Adrenal gland (tissue), 5 donors: Measurements from ENCODE around the gene WBP11.

Source experiments
- POLR2A ChIP-seq, 2 donors: fragments of 450-650 bp; IDR thresholded peaks; one replicate each; pipeline ENCODE4 v1.6.1; 2017; ENCODE audit warnings: antibody characterized with exemption in 2 of 2, mild to moderate bottlenecking in 2 of 2, moderate library complexity in 1 of 2
- TF ChIP-seq, protein P1 (sequence below), 6 experiments: fragments of 450-650 bp in 4 of 6; fragments of 200-600 bp in 2 of 6; sonication (generic) in 1 of 6; IDR thresholded peaks; 1 replicate in 5 of 6; 2 replicates in 1 of 6; pipeline versions ENCODE4 v1.5.1 to v1.8.0; 2016 to 2021; ENCODE audit warnings: antibody characterized with exemption in 6 of 6, mild to moderate bottlenecking in 2 of 6, moderate library complexity in 1 of 6
- donor health status: DM: no; HTN: no; CAD: no.

DNA sequence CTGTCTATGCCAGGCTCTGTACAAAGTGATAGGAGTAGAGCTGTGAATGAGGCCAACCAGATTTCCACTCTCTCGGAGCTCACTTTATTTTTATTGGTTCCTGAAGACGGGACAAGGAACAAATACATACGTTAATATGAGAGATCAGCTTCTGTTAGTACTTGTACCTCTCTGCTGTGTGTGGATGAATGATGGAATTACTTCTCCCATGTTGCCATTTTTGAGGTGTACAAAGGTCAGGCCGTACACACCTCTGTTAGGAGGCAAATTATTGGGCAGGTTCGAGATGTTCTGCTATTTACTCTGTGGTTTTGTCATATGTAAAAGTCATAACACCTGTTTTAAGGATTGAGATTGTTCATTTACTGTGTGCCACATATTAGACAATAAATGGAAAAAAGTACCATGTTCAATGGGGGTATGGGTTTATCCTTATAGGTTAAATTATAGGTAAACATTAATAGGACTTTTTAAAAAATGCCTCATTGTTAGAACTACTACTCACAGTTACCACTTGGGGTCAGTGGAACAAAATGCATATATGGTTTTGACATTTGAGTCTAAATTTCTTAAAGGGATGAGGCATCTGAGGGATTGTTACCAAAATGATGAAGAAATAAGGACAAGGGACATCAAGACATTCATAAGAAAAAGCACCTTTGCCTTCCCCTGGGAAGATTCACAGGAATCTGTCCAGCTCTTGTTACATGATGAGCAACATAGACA lies 26.9 kb downstream of the WBP11 start:
- TF ChIP-seq, protein P1, sequence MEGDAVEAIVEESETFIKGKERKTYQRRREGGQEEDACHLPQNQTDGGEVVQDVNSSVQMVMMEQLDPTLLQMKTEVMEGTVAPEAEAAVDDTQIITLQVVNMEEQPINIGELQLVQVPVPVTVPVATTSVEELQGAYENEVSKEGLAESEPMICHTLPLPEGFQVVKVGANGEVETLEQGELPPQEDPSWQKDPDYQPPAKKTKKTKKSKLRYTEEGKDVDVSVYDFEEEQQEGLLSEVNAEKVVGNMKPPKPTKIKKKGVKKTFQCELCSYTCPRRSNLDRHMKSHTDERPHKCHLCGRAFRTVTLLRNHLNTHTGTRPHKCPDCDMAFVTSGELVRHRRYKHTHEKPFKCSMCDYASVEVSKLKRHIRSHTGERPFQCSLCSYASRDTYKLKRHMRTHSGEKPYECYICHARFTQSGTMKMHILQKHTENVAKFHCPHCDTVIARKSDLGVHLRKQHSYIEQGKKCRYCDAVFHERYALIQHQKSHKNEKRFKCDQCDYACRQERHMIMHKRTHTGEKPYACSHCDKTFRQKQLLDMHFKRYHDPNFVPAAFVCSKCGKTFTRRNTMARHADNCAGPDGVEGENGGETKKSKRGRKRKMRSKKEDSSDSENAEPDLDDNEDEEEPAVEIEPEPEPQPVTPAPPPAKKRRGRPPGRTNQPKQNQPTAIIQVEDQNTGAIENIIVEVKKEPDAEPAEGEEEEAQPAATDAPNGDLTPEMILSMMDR (IDR thresholded peaks at IDR 0.05), result peak in 2 of 6 experiments; percentile 11 to 15
- TF ChIP-seq POLR2A (IDR thresholded peaks at IDR 0.05), result no peak
